Neural progenitor cell (in vitro differentiated cells): Measurements from ENCODE around the gene ANO1.

ENCODE experiments used
- EZH2 ChIP-seq: fragments of 200-600 bp; sonication (generic); IDR thresholded peaks from 2 replicates; pipeline ENCODE4 v1.6.1; 2017; ENCODE audit warnings: antibody characterized with exemption, mild to moderate bottlenecking, moderate library complexity
- EZH2phosphoT487 ChIP-seq: fragments of 200-600 bp; sonication (generic); IDR thresholded peaks from 2 replicates; pipeline ENCODE4 v1.6.1; 2017; ENCODE audit warnings: antibody characterized with exemption
- TF ChIP-seq, protein P1 (sequence below): fragments of 200-600 bp; sonication (generic); IDR thresholded peaks from 2 replicates; pipeline ENCODE4 v1.5.1; 2017; ENCODE audit warnings: antibody characterized with exemption, mild to moderate bottlenecking

DNA sequence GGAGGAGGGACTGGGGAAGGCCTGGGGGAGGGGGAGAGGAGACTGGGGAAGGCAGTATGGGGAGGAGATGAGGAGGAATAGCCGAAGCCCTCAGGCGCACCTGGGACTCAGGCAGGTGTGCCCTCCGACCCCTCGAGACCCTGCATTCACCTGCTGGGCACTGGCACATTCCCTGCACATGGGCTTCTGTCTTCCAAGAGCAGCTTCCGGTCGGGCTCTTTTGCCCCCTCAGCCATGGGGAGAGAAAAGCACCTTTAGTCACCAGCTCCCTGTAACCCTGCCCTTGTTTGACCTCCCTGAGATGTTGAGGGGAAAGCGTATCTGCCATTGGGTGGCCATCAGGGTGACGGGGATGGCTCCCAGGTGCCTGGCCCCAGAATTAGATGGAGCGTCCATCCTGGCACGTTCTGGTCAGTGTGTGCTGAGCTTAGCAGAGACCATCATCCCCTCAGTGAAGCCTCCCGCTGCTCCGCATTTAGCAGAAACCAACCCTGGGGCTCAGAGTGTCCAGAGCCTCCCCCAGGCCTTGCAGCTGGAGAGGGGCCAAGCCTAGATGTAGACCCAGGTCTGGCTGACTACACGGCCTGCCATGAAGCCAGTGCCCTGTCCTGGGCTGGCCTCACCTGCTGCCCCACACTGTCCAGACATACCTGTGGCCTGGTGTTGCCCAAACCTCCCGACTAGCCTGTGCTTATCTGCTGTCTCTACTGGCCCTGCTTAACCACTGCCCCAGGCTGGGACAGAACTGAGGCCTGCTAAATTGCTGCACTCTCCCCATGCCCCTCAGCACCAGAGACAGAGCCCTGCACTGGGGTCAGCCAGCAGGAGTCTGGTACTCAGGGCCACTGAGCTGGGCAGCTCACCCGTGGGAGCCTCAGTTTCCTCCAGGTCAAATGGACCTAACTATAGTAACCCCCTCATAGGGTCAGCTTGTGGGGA lies 6.2 kb downstream of the ANO1 start:
- TF ChIP-seq, protein P1, sequence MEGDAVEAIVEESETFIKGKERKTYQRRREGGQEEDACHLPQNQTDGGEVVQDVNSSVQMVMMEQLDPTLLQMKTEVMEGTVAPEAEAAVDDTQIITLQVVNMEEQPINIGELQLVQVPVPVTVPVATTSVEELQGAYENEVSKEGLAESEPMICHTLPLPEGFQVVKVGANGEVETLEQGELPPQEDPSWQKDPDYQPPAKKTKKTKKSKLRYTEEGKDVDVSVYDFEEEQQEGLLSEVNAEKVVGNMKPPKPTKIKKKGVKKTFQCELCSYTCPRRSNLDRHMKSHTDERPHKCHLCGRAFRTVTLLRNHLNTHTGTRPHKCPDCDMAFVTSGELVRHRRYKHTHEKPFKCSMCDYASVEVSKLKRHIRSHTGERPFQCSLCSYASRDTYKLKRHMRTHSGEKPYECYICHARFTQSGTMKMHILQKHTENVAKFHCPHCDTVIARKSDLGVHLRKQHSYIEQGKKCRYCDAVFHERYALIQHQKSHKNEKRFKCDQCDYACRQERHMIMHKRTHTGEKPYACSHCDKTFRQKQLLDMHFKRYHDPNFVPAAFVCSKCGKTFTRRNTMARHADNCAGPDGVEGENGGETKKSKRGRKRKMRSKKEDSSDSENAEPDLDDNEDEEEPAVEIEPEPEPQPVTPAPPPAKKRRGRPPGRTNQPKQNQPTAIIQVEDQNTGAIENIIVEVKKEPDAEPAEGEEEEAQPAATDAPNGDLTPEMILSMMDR, result no peak
- no peak for TF ChIP-seq EZH2
- no peak for TF ChIP-seq EZH2phosphoT487
